Ramos (cell line): Measurements from ENCODE around the gene GALNT7.
"Not testable (repeated sequence)": the region's sequence is repeated elsewhere in the genome, so short reads cannot be mapped to it uniquely, and the experiment has no call there.

Source experiments
- in situ Hi-C: fragments of 300-500 bp; cut with MboI; formaldehyde crosslinking; loops from one replicate; pipeline ENCODE4 v1.14.3; 2022; ENCODE audit warnings: low sequenced_read_pairs; ENCODE audit not compliant: unreplicated experiment

The GALNT7 gene

GRCh38 chr4:173168396-173169177 is at the start of gene GALNT7:
TSS of gene GALNT7 (plus strand) at chr4:173168811. CDS start at chr4:173168836, 25 bp downstream.
- in situ Hi-C loops, result no loop called here

- in situ Hi-C loops, result not testable (repeated sequence)
Measured at GRCh38 chr4:173118819-173119218, 49.8 kb upstream of the GALNT7 start.

- in situ Hi-C loops, result no loop called here
Measured at GRCh38 chr4:173119818-173120217, 48.8 kb upstream of the GALNT7 start.

GRCh38 chr4:173121076-173121561 is 47.5 kb upstream of the GALNT7 start:
- in situ Hi-C loops, result no loop called here

- in situ Hi-C loops, result no loop called here
Measured at GRCh38 chr4:173124209-173124865, 44.3 kb upstream of the GALNT7 start.

GRCh38 chr4:173125216-173125812 is 43.3 kb upstream of the GALNT7 start:
- in situ Hi-C loops, result no loop called here

- in situ Hi-C loops, result no loop called here
Measured at GRCh38 chr4:173128199-173128890, 40.3 kb upstream of the GALNT7 start.

- in situ Hi-C loops, result no loop called here
Measured at GRCh38 chr4:173130687-173131086, 37.9 kb upstream of the GALNT7 start.

GRCh38 chr4:173134426-173134825 is 34.2 kb upstream of the GALNT7 start:
- in situ Hi-C loops, result no loop called here

GRCh38 chr4:173135241-173135847 is 33.3 kb upstream of the GALNT7 start:
- in situ Hi-C loops, result no loop called here

- in situ Hi-C loops, result no loop called here
Measured at GRCh38 chr4:173138624-173139023, 30.0 kb upstream of the GALNT7 start.

GRCh38 chr4:173139561-173139960 is 29.1 kb upstream of the GALNT7 start:
- in situ Hi-C loops, result no loop called here

- in situ Hi-C loops, result no loop called here
Measured at GRCh38 chr4:173145131-173145530, 23.5 kb upstream of the GALNT7 start.

- in situ Hi-C loops, result no loop called here
Measured at GRCh38 chr4:173146456-173146855, 22.2 kb upstream of the GALNT7 start.

- in situ Hi-C loops, result no loop called here
Measured at GRCh38 chr4:173151496-173151895, 17.1 kb upstream of the GALNT7 start.

GRCh38 chr4:173152104-173152503 is 16.5 kb upstream of the GALNT7 start:
- in situ Hi-C loops, result no loop called here

GRCh38 chr4:173153445-173153844 is 15.2 kb upstream of the GALNT7 start:
- in situ Hi-C loops, result no loop called here

GRCh38 chr4:173159791-173160190 is 8.8 kb upstream of the GALNT7 start:
- in situ Hi-C loops, result no loop called here

GRCh38 chr4:173160871-173161270 is 7.7 kb upstream of the GALNT7 start:
- in situ Hi-C loops, result no loop called here

- in situ Hi-C loops, result no loop called here
Measured at GRCh38 chr4:173161311-173161710, 7.3 kb upstream of the GALNT7 start.
